ENCODE measurements around the gene PANK1. TPM values are rescaled to one million over a fixed set of nuclear protein-coding genes. Genes with fewer than 3 reads are reported as not detected.

The PANK1 gene
- total and polyA plus RNA-seq, 9 of the 15 experiments (the other 6 are each of a cell fraction or from before 2014, with no cell fraction given), result 1.7 to 10.7 (median 6.5) TPM

DNA sequence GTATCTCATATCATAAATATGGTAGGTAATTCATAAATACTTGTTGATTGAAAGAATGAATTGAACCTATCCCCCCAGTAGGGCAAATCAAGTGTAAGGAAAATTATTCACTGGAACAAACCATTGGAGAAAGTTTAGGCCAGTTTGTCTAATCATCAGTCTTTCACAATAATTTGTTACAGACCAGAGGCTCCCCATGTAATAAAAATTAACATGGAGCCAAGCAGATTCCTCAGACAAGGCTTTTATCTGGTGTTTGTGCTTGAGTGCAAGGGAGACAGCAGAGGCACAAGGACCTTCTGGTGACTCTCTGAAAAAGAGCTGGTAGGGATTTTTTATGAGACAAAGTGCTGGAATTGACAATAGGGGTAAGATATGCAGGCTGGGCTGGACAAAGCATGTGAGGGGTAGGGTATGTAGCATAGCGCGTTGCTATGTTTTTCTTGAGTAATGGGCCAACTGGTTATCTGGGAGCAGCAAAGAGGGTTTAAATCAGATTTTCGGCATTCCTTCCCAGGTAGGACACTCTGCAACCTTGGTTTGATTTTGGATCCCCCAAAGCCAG lies 7.8 kb upstream of the PANK1 start (continued):
- no peak for TF ChIP-seq E2F8 (IDR thresholded peaks at IDR 0.05; ENCODE audit: low read depth, partially characterized antibody)
- no peak for TF ChIP-seq MEF2A (IDR thresholded peaks at IDR 0.05; ENCODE audit: control insufficient read depth, low read depth, low read length)
- TF ChIP-seq ZNF589 (CRISPR knock-in tag; IDR thresholded peaks at IDR 0.05; ENCODE audit: low read depth), result no peak
- no peak for TF ChIP-seq ELK1 (CRISPR knock-in tag; IDR thresholded peaks at IDR 0.05)
- TF ChIP-seq HNRNPUL1 (IDR thresholded peaks at IDR 0.05; ENCODE audit: low read length), result no peak
- no peak for TF ChIP-seq SOX6 (IDR thresholded peaks at IDR 0.05)
- no peak for TF ChIP-seq NRF1 (conservative IDR thresholded peaks at IDR 0.05 in 1 of 2, IDR thresholded peaks at IDR 0.05 in 1 of 2)
- TF ChIP-seq ZNF146 (CRISPR knock-in tag; IDR thresholded peaks at IDR 0.05; ENCODE audit: unreplicated experiment), result no peak
- TF ChIP-seq HDAC3 (IDR thresholded peaks at IDR 0.05; ENCODE audit: borderline replicate concordance, partially characterized antibody), result no peak
- no peak for TF ChIP-seq ZNF551 (CRISPR knock-in tag; IDR thresholded peaks at IDR 0.05)
- TF ChIP-seq, protein P1, sequence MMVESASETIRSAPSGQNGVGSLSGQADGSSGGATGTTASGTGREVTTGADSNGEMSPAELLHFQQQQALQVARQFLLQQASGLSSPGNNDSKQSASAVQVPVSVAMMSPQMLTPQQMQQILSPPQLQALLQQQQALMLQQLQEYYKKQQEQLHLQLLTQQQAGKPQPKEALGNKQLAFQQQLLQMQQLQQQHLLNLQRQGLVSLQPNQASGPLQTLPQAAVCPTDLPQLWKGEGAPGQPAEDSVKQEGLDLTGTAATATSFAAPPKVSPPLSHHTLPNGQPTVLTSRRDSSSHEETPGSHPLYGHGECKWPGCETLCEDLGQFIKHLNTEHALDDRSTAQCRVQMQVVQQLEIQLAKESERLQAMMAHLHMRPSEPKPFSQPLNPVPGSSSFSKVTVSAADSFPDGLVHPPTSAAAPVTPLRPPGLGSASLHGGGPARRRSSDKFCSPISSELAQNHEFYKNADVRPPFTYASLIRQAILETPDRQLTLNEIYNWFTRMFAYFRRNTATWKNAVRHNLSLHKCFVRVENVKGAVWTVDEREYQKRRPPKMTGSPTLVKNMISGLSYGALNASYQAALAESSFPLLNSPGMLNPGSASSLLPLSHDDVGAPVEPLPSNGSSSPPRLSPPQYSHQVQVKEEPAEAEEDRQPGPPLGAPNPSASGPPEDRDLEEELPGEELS (CRISPR knock-in tag; IDR thresholded peaks at IDR 0.05; ENCODE audit: borderline replicate concordance), result no peak
